ENCODE measurements around the gene CCDC14.
A peak's percentile ranks its signal among the peaks of the same experiment; 100 is the strongest.
"Not testable (repeated sequence)": the region's sequence is repeated elsewhere in the genome, so short reads cannot be mapped to it uniquely, and the experiment has no call there.

Gene CCDC14, protein sequence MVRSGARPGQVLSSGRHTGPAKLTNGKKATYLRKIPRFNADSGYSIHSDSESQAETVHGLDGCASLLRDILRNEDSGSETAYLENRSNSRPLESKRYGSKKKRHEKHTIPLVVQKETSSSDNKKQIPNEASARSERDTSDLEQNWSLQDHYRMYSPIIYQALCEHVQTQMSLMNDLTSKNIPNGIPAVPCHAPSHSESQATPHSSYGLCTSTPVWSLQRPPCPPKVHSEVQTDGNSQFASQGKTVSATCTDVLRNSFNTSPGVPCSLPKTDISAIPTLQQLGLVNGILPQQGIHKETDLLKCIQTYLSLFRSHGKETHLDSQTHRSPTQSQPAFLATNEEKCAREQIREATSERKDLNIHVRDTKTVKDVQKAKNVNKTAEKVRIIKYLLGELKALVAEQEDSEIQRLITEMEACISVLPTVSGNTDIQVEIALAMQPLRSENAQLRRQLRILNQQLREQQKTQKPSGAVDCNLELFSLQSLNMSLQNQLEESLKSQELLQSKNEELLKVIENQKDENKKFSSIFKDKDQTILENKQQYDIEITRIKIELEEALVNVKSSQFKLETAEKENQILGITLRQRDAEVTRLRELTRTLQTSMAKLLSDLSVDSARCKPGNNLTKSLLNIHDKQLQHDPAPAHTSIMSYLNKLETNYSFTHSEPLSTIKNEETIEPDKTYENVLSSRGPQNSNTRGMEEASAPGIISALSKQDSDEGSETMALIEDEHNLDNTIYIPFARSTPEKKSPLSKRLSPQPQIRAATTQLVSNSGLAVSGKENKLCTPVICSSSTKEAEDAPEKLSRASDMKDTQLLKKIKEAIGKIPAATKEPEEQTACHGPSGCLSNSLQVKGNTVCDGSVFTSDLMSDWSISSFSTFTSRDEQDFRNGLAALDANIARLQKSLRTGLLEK

DNA sequence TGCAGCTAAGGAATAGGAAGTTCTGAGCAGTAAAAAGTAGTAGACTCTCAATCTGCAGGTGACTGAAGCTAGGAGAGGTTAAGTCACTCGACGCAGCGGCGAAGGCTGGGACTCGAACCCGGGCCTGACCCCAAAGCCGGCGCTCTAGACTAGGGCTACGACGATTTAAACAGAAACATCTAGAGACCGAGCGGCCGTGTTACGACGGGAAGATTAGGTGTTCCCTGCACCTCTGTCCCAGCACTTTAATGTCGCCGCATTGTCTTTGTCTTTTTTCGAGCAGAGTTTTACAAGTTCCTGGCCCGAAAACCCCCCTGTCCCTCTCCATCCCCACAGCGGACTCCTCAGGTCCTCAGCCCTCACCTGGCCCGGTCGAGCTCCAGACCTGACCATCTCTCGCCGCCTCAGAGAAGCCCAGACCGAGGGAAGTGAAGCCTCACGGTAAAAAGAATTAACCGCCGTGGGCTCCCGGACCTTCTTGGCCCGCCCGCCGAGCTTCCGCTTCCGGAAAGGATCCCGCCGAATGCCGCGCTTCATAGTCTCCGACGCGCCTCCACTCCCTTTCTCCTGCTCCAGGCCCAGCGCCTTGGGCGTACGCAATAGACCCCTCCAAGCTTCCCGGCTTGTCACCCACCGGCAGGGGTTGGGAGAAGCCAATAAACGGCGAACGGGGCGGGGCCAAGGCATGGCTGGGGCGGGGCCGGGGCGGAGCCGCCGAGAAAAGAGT, at the start of gene CCDC14:
CCDC14 (minus strand) TSS at position 449 of the 727 bp plus-strand sequence; CDS start at position 393, 56 bp downstream.
- peak; percentile 86 for DNase-seq (ENCODE audit: low read depth, low spot score)

DNA sequence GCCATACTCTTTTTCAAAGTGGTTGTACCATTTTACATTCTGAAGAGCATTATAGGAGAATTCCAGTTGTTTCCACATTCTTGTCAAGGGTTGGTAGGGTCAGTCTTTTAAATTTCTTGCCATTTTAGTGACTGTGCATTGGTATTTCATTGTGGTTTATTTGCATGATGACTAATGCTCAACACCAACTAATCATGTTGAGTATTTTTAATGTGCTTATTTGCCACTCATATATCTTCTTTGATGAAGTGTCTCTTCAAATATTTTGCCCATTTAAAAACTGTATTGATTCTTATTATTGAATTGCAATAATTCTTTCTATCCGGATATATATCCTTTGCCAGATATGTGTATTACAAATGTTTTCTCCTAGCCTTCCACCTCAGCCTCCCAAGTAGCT, 47.3 kb upstream of the CCDC14 start:
- DNase-seq (ENCODE audit: low read depth, low spot score) = not testable (repeated sequence)

DNA sequence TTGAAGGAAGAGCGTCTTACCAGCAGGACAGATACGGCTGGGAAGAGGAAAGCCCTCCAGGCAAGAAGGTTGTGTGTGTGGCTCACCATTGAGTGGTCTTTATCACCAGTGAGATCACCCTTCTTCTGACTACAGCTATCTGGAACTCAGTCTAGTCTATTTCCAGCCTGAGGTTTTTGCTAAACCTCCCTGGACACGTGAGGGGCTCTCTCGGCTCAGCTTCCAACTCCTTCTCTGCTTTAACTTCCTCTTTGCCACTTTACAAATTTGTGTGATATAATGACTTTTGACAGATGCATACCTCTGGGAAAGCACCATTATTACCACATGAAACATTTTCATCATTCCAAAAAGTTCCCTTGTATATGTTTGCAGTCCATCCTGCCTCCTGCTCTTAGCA, 46.2 kb upstream of the CCDC14 start:
- DNase-seq (ENCODE audit: low read depth, low spot score) = no peak

DNA sequence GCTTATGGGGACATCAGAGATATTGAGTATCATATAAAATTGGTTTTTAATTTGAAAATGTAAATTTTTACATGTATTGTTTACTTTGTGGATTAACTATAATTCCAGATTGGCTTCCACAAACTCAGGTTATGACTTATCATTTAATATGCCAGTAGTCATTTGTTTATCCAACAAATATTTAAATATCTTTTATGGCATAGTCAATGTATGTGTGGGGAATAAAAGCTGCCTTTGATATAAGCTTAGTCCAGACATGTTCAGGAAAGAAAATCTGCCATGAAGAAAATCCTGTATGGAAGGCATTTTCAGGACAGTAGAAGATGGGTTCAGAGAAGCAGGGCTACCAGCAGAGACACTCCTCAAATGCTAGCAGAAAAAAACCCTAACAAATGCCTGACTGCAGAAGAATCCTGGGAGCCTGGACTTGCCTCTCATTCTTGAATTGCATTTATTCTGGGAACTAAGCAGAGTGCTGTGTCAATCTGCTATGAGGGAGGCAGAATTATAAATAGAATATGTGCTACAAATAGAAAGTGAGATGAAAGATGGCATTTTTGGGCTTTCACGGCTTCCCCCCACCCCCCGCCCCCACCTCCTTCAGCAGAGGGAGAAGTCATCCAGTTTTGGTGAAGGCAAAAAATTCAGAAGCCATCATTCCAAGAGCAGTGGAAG, 41.5 kb upstream of the CCDC14 start:
- DNase-seq (ENCODE audit: low read depth, low spot score) = not testable (repeated sequence)

DNA sequence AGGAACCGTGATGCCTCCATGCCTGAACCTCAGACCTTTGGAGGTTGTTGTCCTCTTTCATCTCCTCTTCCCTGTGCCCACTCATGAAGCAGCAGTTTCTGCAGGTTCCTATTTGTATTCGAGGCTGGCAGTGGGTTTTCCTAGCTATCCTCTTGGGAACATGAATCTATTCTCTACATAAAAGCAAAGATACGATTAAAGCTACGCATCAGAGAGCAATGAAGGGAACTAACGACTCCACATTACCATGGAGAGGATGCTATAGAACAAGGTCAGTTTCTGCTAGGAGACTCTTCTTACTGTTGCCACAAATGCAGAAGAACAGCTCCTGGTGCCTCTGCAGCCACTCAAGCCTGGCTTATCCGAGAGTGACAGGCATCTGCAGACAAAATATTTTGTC, 40.3 kb upstream of the CCDC14 start:
- DNase-seq (ENCODE audit: low read depth, low spot score) = not testable (repeated sequence)

DNA sequence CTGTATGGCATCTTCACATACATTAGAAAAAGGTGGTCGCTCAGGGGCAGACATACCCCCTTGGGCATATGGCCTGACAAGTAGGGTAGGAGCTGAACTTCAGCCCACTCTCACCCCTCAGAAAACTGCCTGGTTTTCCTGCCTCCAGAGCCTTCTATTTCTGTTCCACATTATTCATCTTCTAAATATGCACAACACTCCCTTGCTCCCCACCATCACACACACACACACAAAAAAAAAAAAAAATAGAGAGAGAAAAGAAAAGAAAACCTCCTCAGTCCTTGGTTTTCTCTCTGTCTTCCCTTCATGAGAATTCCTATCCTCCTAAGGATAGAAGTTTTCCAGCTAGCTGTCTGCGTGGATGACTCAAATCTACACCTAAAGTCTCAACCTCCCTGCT, 36.5 kb upstream of the CCDC14 start:
- DNase-seq (ENCODE audit: low read depth, low spot score) = no peak

DNA sequence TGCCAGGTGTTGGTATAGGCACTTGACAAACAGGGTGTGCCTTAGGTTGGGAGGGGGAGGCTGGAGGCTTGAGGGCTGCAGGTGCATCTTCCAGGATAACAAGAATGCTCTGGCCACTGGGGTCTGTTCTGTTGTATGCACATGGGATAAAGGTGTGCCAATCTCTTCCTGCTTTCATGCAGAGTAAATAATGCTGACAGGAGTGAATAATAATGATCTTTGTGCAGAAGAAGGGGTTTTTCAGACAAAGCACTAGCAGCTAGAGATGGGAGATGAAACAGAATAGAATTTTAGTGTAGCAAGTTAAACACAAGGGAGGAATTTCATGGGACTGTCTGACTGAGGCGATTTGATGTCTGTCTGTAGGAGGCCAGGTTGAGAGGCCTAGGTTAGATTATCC, 32.8 kb upstream of the CCDC14 start:
- no peak for DNase-seq (ENCODE audit: low read depth, low spot score)

DNA sequence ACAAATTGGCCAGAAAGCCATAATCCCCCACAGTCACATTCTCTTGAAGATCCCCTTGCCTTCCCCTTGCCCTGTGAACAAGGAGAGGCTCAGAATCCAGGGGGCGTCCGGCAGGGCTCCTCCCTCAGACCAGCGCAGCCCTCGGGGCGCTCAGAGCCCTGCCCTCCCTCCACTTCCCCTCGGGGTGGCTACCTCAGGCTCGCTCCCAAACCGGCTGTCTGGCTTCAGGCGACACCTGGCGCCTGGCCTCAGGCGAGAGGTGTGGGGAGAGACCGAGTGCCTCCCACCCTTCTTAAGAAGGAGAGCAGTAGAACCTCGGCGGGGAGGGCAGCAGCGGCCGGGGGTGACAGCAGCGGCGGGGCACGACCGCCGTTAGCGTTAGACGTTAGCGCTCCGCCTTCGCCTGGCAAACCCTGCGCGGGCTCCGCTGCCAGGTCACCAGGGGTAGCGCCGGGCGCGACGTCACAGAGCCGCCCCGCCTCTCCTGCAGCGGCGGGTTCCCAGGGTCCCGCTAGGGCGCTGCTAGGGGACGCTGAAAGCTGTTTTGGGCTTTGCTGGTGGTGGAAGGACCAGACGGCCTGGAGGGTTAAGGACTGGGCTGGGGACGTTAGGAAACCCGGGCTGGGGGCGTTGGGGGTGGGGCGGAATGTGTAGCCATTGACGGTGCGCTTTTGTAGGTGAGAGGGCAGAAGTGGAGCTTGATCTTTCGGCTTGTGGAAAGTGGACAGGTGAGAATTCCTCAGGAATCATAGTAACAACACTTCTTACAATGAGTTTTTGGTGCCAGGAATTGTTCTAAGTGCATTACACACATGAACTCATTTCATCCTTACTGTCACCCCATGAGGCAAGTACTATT, 30.9 kb upstream of the CCDC14 start, which contains the start of gene ROPN1:
ROPN1 (minus strand) TSS at position 395 of the 859 bp plus-strand sequence. CDS start 11,643 bp downstream, outside the sequence.
- DNase-seq (ENCODE audit: low read depth, low spot score) = not testable (repeated sequence)

DNA sequence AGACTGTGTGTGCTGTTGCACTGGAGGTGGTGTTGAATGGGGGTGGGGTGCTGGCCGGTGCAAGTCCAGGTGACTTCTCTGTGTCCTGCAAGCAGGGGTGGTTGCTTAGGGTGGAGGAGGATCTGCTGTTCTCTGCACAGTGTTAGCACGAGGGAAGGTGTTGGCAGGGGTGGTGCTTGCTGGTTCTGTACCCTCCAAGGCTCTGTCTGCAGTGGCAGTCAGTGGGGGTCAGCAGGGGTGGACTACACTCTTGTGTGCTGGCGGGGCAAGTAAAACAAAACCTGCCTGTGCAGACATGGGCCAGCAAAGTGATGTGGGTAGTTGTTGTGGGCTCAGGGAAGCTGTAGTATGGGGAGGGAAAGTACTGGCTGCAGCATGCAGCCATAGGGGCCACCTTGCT, 25.4 kb upstream of the CCDC14 start:
- DNase-seq (ENCODE audit: low read depth, low spot score) = no peak

DNA sequence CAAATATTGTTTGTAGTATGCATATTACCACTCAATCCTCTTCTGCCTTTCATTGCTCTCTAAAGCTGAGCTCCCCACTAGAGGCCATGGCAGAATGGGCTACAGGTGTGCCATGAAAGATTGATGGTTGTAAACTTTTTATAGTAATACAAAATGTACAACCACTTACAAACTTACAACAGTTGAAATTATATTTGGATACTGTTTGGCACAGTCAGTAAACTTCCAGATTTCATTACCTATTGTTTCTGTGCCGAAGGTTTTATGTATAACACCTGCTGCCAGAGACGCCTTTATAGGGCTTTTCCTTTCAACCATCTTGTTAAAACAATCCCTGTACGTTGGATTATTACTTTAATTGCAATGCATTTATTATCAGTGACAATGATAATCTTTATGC, 23.9 kb upstream of the CCDC14 start:
- no peak for DNase-seq (ENCODE audit: low read depth, low spot score)

DNA sequence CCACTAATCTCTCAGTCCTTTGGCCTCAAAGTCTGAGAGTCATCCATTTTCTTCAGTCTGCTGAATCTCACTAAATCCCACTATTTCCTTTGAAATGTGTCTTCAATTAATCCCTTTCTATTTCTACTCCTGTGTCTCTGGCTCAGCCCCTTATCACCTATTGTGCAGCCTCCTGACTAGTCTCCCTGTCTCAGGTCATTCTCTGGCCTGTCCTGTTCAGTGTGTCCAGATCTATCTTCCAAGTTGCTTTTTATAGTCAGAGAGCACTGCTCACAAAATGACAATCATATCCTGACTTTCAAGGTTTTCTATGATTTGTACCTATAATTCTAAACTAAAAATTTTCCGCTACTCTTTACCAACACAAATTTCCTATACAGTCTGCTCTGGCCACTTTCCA, 23.3 kb upstream of the CCDC14 start:
- DNase-seq (ENCODE audit: low read depth, low spot score) = no peak

DNA sequence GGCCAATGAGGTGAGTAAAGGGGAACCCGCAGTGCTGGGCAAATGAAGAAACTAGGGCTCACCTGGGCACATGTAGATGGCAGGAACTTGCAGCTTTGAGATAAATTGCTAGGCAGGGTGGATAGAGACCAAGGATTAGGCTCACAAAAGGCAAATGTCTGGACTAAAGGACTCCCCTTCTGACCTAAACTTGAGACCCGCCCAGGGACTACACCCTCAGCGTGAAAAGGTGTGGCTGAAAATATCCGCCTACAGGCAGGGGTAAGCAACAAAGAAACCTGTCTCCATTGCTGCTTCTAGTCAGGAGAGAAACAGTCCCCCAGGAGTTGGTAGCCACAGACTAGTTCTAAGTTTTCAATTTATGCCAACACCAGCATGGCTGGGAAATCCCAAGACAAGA, 20.3 kb upstream of the CCDC14 start:
- not testable (repeated sequence) for DNase-seq (ENCODE audit: low read depth, low spot score)

DNA sequence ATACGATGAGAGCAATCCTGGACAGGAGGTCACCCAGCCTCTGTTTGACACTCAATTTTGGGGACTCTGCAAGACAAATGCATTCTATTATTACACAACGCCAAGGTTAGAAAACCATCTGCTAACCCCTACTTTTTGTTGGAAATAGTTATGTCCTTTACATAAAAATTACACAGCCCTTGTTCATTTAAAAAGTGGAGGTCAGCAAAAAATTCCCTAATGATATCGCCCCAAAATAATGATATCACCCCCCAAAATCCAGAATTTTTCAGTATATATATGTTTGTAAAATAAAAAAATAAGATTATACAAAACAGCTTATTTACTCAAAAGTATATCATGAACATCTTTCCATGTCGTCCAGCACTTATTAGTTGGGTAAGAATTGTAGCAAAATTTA, 19.5 kb upstream of the CCDC14 start:
- no peak for DNase-seq (ENCODE audit: low read depth, low spot score)

DNA sequence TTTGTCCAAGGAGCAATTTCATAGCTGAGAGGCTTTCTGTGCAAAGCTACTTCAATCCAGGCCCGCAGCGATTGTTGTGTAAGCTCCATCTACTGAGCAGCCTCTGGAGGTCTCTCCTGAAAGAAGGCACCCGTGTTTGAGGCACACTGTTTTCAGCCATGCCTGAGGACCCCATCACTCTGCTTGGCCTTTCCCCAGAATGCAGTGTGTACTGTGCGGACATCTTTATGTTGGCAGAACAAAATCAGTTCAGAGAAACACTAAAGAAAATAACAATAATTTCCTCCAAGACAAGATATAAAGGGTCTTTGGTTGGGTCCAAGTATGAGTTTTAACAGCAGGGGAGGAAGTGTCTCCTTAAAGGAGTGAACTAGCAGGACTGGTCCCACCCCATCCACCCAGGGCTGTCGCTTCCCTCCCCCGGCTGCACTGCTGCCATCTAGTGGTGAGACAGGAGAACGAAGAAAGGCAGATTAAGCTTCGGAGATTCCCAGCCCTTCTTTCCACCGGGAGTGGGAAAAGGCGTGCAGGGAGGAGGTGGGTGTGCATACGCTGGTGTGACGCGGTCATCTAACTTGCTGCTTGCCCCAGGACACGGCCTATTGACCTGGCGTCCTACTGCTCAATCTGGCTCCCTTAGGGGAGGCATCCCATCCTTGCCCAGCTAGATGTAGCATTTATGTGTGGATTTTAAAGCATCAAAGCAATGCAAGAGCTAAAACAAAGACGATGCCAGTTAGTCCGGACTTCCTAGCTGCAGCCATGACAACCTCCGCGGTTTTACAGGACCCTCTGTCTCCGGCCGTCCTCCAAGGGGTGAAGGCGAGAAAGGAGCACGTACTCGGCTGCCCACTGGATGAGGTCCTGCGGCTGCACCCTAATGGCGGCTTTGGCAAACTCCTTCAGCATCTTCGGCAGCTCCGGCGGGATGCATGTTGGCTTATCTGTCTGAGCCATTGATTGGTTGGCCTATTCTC, 18.8 kb upstream of the CCDC14 start:
- not testable (repeated sequence) for DNase-seq (ENCODE audit: low read depth, low spot score)

DNA sequence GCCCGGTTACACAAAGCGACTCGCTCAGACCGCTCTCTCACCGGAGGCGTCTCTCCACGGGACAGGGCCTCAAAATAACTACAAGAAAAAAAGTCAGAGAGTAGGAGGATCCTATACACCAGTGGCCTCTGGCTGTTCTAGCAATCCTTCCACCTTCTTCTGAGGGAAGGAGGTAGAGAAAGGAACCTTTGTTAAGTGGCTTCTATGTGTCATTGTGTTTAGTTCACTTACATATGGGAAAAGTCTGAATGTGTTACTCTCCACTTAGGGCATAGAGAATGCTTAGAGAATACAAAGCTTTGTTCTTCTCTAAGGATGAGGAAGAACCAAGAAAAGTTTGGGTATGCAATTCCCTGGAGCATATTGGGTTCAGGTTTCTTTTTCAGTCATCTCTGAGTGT, 15.9 kb upstream of the CCDC14 start:
- not testable (repeated sequence) for DNase-seq (ENCODE audit: low read depth, low spot score)

DNA sequence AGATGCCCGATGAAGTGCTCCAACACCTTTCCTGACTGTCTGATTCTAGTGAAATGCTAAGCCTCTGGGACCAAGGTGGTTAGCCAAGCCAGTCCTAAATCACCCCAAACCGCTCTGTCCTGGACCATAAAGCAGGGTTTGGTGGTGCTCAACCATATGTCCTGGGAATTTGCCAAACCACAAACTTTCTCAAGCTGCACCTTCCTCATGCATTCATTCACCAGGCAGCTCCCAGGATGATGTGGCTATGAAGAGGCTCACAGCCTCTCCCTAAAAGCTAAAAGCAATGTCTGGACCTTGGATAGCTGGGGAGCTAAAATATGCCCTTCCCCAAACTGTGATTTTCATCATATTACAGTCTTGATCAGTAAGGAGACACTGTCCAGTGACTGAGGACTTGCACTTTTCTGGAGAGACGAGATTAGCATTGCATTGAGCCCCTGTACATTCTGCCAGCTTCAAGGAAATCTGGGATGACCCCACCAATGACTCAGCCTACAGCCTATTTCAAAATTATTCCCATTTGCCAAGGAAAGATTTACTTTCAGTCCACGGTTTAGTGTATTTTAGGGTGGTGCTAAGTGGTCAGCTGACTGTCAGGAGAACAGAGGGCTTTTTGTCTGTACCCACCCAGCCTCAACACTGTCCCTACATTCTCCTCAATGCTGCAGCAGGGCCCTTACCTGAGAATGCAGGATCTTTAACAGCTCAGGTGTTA, 15.3 kb upstream of the CCDC14 start:
- DNase-seq (ENCODE audit: low read depth, low spot score) = not testable (repeated sequence)

DNA sequence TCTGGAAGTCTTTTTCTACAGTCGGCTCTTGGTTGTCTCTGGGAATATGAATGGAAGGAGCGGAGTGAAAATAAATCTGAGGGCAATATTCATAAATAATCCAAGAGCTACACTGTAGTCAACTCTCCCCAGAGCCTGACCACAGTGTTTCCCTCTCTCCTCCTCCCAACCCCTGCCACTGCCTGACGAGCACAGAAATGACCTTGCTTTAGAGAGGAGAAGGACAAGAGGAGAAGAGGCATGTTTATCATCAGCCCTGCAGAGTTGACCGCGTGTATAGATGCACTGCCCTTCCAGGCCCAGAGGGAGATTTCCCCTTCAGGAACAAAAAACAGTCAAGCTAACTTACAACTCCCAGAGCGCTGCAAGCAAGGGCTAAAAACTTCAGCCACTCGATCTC, 14.0 kb upstream of the CCDC14 start:
- not testable (repeated sequence) for DNase-seq (ENCODE audit: low read depth, low spot score)

DNA sequence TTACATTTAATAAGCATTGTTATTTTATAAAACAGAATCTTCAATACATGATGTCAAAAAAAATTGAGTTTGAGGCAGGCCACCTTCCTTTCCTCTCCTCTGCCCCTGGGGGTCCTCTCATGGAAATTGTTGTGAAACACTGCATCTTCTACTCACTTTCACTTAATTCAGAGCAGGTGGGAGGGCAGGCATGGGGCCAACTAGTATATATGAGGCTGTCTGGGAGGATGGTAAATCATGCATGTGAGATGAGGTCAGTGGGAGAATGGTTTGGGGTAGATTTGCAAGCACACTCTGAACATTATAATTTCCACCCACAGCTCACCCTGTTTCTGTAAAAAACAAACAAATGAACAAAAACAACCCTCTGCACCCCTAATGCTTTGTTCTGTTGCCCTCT, 10.4 kb upstream of the CCDC14 start:
- DNase-seq (ENCODE audit: low read depth, low spot score) = no peak
